Renal pelvis (tissue), 4 donors: ENCODE results near the gene LRIG1. TPM values are rescaled to one million over a fixed set of nuclear protein-coding genes. Genes with fewer than 3 reads are reported as not detected.

ENCODE experiments used
- DNase-seq: peaks from one replicate; pipeline ENCODE4 v3.0.0-alpha.2; 2013
- polyA plus RNA-seq, 3 donors: library from polyadenylated mRNA; unstranded; fragments of 120-200 nt; gene quantifications; one replicate each; pipeline ENCODE4 v1.2.1, GENCODE V29; 2013; ENCODE audit not compliant: insufficient read length in 3 of 3

The LRIG1 gene
- polyA plus RNA-seq, 3 donors: 20.2 to 22.0 (median 21.8) TPM

DNA sequence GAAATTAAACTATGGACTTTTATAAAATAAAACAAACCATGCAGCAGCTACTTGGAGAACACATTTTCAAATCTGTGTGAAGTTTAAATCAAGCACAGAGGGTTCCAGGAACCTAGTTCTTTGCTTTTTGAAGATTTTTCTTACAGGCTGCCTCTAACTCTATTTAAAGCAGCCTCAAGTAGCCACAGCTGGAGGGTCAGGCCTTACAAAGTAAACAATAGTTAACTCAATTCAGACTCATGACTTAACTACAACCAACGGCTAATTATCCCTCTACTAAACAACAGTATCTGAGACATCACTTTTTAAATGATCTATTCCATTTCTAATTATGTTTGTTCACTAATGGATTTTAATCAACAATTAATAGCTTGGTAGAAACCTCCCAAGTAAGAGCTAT lies 9.8 kb downstream of the LRIG1 start:
- no peak for DNase-seq

GRCh38 chr3:66490214-66490613 lies 10.6 kb downstream of the LRIG1 start:
- no peak for DNase-seq

GRCh38 chr3:66489581-66489980 lies 11.2 kb downstream of the LRIG1 start:
- no peak for DNase-seq

DNA sequence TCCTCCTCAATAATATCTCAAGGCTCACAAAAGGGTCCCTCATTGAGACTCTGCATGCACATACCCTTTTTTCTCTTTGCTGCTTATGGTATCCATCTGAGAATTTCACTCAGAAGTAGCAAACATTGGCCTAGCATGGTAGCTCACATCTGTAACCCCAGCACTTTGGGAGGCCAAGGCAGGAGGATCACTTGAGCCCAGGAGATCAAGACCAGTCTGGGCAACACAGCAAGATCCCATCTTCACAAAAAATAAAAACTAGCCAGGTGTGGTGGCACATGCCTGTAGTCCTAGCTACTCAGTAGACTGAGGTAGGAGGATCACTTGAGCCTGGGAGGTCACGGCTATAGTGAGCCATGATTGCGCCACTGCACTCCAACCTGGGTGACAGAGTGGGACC lies 11.7 kb downstream of the LRIG1 start:
- DNase-seq: no peak

- DNase-seq: no peak
Observed at GRCh38 chr3:66488492-66488891, 12.3 kb downstream of the LRIG1 start.

DNA sequence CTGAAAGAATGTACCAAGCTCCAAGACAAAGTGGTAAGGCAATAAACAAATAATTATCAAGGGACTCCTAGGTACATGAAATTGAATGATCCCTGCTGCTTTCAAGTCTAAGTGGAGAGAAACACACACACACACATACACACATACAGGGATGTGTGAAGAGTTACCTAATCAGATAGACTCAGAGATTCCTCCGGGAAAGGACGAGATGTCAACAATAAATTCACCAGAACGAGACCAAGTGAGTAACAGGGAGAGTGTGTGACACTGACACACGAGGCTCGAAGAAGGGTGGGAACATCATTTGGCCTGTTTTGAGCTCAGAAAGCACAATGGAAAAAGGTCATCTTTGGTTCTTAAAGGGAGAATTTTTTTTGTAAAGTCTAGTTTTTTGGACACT lies 13.4 kb downstream of the LRIG1 start:
- no peak for DNase-seq

GRCh38 chr3:66486646-66487045 lies 14.2 kb downstream of the LRIG1 start:
- DNase-seq: no peak

DNA sequence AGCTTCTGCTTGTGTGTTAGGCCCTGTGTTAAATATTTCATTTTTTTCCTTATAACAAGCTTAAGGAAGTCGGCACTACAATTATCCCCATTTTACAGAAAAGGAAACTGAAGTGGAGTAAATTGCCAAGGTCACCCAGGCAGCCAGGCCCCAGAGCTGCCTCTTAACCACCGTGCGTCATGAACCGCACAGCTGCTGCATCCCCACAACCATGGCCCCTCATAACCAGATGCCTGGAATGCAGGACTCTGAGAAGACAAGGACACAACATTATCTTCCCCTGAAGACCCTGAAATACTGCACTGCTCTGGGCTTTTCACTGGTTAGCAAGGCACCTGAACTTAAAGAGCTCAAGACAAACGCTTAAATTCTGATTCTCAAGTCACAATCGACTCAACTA lies 14.6 kb downstream of the LRIG1 start:
- DNase-seq: no peak

DNA sequence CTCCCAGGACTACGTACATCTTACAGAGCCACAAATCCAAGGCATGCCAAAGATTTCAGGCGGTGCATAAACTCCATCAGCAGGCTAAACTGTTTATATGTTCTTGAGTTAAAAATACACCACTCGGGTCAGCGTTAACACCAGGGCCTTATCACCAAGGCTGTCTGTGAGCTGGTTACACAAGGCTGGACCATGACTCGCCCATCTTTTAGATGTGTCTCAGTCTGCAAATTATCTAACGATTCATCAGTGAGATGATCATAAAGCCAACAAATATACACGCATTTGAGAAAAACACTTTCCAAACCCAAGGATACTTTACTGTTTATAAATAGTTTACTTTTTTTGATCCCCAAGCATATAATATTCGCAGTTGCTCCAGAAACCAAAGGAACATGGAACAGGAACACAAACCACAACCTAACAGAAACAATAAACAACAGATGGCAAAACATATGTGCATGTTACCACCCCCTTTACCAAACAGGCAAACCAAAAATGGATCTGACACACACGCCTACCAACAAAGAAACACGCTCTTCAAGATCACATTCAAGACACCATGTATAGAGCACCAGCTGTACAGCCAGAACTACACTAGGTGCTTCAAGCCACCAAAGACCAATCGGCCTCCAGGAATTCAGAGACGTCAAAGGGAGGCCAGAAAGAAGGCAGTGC lies 15.4 kb downstream of the LRIG1 start:
- no peak for DNase-seq

DNA sequence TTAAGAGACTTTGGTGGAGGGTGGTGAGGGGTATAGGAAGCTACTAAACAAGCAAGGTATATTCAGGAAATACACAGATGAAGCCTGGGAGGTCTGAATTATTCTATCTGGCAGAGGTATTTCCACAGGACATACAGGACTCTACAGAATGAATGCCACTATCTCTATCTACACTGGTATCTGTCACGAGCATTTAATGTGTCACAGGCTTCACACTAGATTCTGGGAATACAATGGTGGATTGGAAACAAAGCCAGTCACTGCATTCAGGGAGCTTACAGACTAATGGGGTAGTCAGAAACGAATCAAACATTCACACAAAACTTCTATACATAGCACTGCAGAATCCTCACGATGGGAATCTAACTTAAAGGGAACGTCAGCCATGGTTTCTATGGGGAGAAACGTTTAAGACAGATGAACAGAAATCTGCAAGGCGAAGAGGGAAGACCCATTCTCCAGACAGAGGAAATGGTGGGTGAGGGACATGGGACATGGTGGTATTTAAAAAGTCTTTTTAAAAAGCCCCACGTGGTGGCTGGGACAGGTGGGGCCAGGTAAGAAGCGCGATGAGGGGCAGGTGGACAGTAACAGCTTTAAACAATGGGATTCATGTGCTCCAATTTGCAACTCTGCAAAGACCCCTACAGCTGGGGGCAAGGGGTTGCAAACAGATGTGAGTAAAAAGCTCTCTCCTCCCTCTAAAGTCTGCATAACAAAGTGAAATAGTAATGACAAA lies 16.5 kb downstream of the LRIG1 start:
- no peak for DNase-seq

DNA sequence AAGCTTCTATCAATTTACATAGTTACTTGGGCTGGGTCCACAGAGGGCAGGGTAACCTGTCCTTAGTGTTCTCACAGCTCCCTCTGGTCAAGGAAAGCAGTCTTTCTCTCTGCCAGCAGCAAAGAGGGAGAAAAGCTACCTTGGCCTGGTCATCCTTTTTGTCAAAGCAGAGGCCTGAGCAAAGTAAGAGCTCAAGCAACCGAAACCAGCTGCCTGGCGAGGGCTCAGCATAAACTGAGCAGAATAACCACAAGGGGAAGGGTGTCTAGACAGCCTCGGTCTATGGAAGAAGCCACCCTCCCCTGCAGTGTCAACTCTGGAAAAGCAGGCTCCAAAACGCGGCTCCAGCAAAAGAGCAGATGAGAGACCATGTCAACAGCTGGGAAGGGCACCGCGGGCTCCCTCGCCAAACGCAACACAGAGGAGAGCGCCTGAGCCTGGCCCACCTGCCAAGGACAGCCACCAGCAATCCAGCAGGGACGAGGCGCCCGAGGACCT lies 17.4 kb downstream of the LRIG1 start:
- no peak for DNase-seq

DNA sequence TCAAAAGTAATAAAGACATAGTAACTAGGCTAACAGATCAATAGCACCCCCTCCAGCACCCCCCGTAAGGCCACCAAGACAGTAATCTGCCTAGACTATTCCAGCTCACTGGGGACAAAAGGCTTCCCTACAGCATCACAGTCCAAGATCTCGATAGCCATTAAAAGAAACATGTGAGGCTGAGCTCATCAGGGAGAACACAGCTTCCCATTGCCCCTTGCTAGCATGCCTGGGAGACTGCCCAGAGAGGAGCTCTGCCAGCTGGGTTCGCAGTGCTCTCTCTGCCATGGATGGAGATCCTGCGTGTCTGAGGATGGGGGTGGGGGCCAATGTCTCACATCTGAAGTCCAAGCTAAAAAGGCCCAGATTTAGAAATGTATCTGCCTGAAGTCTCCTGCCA lies 17.8 kb downstream of the LRIG1 start:
- DNase-seq: no peak

DNA sequence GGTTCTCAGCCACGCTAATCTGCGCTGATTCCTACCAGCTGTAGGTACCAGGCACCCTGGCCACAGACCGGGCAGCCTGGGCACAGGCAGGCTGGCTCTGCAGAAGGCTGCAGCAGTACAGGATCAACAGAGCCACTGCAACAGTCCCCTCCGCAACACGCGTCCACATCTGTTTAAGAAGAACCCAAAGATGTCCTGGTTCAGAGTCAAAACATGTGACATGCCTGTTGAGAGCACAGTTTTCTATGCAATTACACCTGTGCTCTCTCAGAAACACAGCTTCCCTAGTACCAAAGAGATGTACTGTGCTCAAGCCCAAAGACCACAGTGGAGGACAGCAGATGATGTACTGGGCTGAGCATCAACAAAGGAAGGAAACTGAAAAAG lies 18.8 kb downstream of the LRIG1 start:
- DNase-seq: no peak

DNA sequence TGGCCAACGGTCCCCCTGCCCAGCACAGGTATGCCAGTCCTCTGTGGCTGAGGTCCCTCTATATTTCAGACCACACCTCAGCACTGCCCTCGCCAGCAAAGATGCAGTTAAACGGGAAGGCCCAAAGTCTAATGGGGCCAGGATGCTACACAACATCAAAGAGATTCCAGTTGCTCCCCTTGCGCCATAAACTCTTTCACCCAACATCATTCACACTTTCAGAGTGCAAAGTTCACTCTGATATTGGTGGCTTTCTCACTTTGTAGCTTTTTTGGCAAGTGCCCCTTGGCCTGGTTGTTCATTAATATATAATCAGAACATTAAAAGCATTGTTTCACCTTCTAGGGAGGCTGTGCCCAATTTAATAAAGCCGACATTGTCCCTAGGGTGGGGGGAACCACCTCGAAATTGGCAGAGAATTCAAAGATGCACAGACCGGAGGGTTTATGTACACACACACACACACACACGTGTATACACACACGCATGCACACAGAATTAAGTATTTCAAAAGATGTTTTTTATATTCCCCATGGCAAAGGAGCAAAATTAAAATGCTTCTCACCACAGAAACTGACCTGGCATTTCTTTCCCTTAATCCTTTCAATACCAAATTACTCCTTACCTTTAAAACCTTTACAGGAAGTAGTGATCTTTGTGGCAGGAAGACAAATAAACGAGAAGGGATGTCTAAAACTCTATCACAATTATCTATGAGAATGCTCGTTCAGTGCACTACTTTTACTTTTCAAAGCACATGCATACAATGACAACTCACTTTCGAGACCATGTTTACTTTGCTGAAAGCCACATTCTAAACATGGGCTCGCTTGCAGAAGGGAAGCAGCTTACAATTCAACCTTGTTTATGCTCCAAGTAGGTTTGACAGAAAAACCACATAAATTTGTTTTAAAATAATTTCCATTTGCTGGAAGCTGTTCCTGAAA lies 19.5 kb downstream of the LRIG1 start:
- no peak for DNase-seq

DNA sequence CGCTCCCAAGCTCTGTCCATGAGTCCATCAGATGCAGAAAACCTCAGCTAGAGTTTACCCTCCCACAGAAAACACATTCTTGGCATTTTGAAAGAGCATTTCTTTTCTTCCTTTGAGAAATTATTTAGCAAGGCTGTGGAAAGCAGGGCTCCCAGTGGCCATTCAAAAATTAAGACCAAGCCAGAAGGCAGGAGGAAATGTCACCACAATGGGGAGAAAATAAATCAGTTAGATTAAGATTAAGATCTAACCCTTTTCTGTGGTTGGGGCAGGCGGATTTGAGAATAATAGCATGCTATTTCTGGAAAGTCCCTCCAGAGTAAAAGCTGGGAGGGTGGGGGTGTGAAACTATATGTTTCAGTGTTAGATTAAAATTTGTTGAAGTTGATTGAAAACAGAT lies 20.2 kb downstream of the LRIG1 start:
- no peak for DNase-seq

- DNase-seq: no peak
Observed at GRCh38 chr3:66479532-66479947, 21.3 kb downstream of the LRIG1 start.

- DNase-seq: no peak
Observed at GRCh38 chr3:66478960-66479359, 21.9 kb downstream of the LRIG1 start.

GRCh38 chr3:66477856-66478255 lies 23.0 kb downstream of the LRIG1 start:
- no peak for DNase-seq

GRCh38 chr3:66476852-66477381 lies 23.9 kb downstream of the LRIG1 start:
- no peak for DNase-seq

DNA sequence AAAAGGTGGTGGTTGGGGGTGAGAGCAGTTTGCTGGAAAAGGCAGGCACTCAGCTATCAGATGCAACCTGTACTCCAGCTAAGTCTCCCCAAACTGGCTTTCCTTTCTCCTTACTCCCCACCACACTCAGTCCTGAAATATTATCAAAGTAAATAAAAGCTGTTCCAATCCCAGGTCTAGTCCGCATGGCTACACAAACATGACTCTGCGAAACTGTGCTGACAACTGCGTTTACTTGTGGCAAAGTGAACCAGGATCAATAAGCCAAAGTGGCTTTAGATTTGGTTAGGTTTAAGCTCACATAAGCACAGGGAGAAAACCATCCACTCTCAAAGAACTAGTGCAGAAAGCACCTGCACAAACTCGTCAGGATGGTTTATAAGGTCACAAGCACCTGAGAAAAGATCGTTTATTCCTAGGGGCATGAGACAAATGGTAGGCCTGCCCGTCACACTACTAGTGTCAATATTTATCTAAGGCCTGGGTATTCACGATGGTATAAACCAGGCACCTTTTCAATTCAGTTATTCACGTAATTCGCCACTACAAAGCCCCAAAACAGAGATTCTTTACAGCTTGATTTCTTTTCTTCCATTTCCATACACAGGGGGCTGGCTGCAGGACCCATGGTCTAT lies 25.3 kb downstream of the LRIG1 start:
- DNase-seq: no peak

DNA sequence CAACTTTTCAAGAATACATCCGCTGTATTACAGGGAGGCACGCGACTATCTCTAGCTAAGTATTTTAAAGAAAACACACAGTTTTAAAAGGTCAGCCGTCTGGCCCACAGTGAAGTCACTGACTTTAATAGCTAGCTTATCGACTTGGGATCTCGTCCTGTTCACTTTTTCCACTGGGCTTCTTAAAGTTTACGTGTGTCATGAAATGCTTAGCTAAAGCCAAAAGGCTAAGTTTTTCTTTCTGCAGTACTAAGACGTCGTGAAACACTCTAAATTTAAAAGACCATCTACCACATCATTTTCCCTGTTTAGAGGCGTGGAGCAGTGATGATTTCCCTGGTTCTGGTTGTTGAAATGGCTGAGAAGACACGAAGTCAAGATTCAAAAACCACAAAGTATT lies 27.1 kb downstream of the LRIG1 start:
- DNase-seq: no peak

DNA sequence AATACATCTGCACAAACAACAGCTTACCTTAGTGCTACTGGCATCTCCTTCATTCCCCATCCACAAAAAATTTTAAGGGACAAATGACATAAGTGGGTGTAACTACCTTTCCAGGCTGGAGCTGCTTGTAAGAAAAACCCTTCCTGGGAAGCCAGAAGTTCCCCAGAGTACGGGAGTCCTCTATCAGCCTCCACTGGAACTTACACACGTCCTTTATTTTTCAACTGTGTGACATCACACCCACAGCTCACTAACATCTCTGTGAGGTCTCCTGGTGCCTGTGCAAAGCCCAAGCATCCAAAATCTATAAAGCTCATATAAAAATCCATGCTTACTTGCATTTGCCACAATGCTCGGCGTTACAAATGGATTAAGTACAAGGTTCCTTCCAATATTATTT lies 27.6 kb downstream of the LRIG1 start:
- no peak for DNase-seq
